CD4-positive, alpha-beta T cell treated with Interleukin-1 beta for 1 hour (primary cell): Measurements from ENCODE around the gene SIK3.
A peak's percentile ranks its signal among the peaks of the same experiment; 100 is the strongest.

Experiments
- DNase-seq, 2 donors: peaks; one replicate each; pipeline ENCODE4 v3.0.0-alpha.2; 2020 to 2022

SIK3 gene

GRCh38 chr11:117000014-117000737, 98.1 kb downstream of the SIK3 start:
- DNase-seq, result no peak

- DNase-seq, result no peak
Measured at GRCh38 chr11:116997071-116997470, 101.2 kb downstream of the SIK3 start.

- DNase-seq, result no peak
Measured at GRCh38 chr11:116994195-116994594, 104.0 kb downstream of the SIK3 start.

GRCh38 chr11:116993599-116993998, 104.6 kb downstream of the SIK3 start:
- peak; percentile 59 to 72 for DNase-seq

- DNase-seq, result no peak
Measured at GRCh38 chr11:116991491-116991890, 106.7 kb downstream of the SIK3 start.

GRCh38 chr11:116990811-116991210, 107.4 kb downstream of the SIK3 start:
- DNase-seq, result no peak

DNA sequence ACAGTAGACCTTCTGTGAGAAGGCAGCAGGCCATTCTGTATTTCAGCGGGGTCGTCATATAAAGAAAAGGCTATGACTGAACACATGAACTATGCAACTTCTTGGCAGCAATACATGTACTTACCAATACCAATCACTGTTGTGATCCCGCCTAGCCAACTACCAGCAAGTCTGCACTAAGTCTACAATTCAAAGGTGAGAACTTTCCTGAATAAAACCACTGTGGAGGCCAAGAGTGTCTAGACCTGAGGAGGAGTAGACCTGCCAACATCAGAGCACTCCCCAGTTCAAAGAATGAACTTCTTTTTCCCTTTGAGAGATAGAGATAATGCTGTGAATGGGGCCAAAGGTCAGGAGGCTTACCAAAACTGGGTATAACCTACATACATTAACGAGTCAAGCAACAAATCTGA, 108.2 kb downstream of the SIK3 start:
- no peak for DNase-seq

- no peak for DNase-seq
Measured at GRCh38 chr11:116989184-116989583, 109.0 kb downstream of the SIK3 start.

- DNase-seq, result no peak
Measured at GRCh38 chr11:116986521-116987105, 111.6 kb downstream of the SIK3 start.

DNA sequence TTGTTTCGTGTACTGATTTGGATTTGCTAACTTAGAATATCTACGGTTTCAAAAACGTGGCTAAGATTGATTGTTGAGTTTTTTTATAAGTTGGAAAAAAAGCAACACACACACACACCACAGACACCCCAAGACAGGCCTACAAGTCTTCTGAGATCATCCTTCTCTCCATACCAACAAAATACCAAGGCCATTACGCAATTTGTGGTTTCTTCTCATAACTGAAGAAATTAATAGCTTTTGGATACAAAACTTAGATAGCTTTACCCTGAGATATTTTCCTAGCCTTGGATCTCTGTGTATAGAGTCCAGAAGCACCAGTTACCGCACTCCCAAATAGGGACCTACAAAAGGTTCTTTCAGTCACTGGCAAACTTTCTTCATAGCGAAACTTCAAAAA, 113.6 kb downstream of the SIK3 start:
- no peak for DNase-seq

DNA sequence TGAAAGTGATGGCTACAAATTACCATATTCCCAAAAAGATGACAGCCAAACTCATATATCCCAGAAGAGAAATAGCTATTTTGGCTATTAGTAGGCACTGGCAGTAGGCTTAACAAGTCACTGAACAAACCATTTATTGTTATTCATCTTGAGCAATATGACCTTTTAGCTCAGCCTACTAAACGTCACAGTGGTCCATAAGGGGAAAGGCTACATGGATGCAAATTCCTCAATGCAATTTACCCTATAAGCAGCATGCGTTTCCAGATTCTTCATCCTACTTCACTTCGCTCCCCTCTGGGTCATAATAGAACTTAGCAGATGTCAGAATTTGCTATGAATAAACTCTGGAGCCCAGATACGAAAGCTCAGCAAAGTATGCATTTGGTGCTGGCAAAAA, 114.0 kb downstream of the SIK3 start:
- DNase-seq, result no peak

DNA sequence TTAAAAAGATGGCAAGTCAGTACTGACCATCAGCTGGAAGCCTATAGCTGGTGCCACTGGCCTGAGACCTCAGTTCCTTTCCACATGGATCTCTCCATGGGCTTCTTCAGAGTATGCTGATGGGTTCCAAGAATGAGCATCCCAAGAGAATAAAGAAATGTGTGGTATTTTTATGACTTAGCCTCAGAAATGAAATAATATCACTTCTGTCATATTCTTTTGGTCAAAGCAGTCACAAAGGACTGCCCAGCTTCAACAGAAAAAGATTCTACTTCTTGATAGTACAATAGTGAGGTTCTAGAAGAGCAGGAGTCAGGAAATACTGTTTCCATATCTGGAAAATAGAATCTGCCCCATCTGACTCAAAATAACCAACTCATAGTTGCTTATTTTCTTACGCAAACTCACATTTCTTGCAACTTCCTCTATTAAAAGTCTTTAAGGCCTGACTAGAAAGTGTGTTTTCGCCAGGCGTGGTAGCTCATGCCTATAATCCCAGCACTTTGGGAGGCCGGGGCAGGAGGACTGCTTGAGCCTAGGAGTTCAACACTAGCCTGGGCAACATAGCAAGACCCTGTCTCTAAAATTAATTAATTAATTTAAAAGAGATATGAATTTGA, 116.9 kb downstream of the SIK3 start:
- DNase-seq, result peak in 1 of 2 donors; percentile 15

- DNase-seq, result peak; percentile 19 to 54
Measured at GRCh38 chr11:116980136-116980793, 118.0 kb downstream of the SIK3 start.

- DNase-seq, result no peak
Measured at GRCh38 chr11:116976941-116977570, 121.2 kb downstream of the SIK3 start.

DNA sequence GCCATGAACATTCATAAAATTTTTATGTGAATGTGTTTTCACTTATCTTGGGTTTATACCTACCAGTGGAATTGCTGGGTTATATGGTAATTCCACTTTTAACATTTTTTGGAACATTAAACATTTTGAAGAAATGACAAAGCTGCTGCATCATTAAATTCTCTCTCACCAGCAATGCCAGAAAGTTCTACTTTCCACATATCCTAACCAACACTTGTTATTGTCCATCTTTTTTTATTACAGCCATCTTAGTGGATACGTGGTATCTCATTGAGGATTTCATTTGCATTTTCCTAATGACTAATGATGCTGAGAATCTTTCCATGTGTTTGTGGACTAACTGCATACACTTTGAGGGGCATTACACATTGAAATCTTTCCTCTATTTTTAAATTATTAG, 122.6 kb downstream of the SIK3 start:
- DNase-seq, result no peak

GRCh38 chr11:116973270-116973669, 125.0 kb downstream of the SIK3 start:
- no peak for DNase-seq

GRCh38 chr11:116972691-116973090, 125.5 kb downstream of the SIK3 start:
- DNase-seq, result no peak

DNA sequence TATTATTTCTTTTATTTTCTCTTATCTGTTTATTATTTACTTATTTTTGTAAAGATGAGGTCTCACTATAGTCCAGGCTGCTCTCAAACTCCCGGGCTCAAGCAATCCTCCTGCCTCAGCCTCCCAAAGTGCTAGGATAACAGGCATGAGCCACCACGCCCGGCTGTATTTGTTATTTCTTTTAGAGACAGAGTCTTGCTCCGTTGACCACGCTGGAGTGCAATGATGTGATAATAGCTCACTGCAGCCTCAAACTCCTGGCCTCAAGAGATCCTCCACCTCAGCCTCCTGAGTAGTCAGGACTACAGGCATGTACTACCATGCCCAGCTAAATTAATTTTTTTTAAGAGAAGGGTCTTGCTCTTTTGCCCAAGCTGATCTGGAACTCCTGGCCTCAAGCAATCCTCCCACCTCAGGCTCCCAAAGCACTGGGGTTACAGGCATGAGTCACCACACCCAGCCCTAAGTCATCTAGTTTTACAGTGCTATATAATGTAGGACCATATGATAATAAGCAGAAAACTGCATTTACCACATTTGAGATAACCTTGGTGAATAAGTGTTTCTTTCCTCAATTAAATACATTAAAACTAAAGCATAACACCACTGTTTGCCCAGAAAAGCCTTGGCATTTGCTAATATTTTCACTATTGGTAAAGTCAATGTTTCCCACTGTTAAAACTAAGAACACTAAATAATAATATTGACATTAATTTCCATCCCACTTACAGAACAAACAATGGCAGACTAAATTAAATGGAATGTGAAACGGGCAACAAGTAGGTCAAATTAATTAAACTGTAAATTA, 127.5 kb downstream of the SIK3 start:
- no peak for DNase-seq

DNA sequence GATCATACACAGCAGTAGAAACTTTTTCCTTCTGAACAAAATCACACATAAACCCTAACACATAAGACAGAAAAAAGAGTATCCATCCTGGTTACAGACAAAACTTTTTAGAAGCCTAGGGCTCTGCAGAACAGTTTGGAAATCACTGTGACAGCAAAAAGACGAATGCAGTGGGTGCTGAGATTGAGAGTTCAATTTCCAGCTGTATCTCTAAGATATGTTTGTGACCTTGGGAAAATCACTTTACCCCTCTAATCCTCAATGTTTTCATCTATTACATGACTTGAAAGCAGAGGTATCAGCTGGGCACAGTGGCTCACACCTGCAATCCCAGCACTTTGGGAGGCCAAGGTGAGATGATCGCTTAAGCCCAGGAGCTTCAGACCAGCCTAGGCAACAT, 128.5 kb downstream of the SIK3 start:
- DNase-seq, result no peak

DNA sequence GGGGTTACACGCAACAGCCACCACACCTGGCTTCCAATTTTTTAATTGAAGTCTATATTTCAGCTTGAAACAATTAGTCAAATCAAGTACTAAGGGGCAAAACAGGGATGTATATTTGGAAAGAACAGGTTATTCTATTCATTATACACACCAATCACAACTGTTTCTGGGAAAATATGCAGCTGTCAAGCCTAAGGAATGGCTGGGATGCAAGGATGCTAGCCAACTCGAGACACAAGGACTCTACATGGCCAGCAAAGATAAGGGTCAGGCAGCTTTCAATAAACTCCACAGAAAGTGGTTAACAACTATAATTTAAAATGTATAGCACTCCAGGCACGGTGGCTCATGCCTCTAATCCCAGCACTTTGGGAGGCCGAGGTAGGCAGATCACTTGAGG, 134.0 kb downstream of the SIK3 start:
- no peak for DNase-seq

GRCh38 chr11:116963813-116964212, 134.4 kb downstream of the SIK3 start:
- no peak for DNase-seq

GRCh38 chr11:116962108-116962507, 136.1 kb downstream of the SIK3 start:
- DNase-seq, result no peak
